SK-N-SH treated with all-trans-retinoic acid at 6 μM for 48 hours (cell line): ENCODE data around the gene ADGRB2.

Experiments used
- ATAC-seq: fragments of 200-7000 bp; cut with Tn5 transposase; 3 replicates; pipeline ENCODE4 v1.9.1; 2020; ENCODE audit warnings: mild to moderate bottlenecking, moderate library complexity
- ARNTL ChIP-seq: fragments of 450-650 bp; formaldehyde crosslinking; IDR thresholded peaks from 2 replicates; pipeline ENCODE4 v1.5.0; 2020; ENCODE audit warnings: low read depth, mild to moderate bottlenecking, moderate library complexity, borderline replicate concordance
- BACH2 ChIP-seq: fragments of 250-450 bp; sonication (Bioruptor Pico); IDR thresholded peaks from 2 replicates; pipeline ENCODE4 v1.9.0; 2021; ENCODE audit warnings: mild to moderate bottlenecking, borderline replicate concordance
- CSDC2 ChIP-seq: fragments of 250-450 bp; sonication (Bioruptor Pico); IDR thresholded peaks from 2 replicates; pipeline ENCODE4 v1.5.0; 2020; ENCODE audit warnings: mild to moderate bottlenecking, moderate library complexity
- ESRRG ChIP-seq: fragments of 250-450 bp; sonication (Bioruptor Pico); IDR thresholded peaks from 2 replicates; pipeline ENCODE4 v1.6.1; 2021; ENCODE audit warnings: mild to moderate bottlenecking
- GLIS3 ChIP-seq: fragments of 250-450 bp; sonication (Bioruptor Pico); IDR thresholded peaks from 2 replicates; pipeline ENCODE4 v1.5.0; 2020; ENCODE audit warnings: mild to moderate bottlenecking, moderate library complexity
- ISL1 ChIP-seq: fragments of 250-450 bp; sonication (Bioruptor Pico); IDR thresholded peaks from 2 replicates; pipeline ENCODE4 v2.1.2; 2022; ENCODE audit warnings: mild to moderate bottlenecking, moderate library complexity
- OSR1 ChIP-seq: fragments of 250-450 bp; sonication (Bioruptor Pico); IDR thresholded peaks from 2 replicates; pipeline ENCODE4 v1.8.0; 2022; ENCODE audit warnings: moderate library complexity, mild to moderate bottlenecking, inconsistent platforms
- PPARA ChIP-seq: fragments of 250-450 bp; sonication (Bioruptor Pico); IDR thresholded peaks from 2 replicates; pipeline ENCODE4 v1.5.0; 2020; ENCODE audit warnings: mild to moderate bottlenecking, borderline replicate concordance
- RARB ChIP-seq: fragments of 250-450 bp; sonication (Bioruptor Pico); IDR thresholded peaks from 2 replicates; pipeline ENCODE4 v1.8.0; 2021; ENCODE audit warnings: mild to moderate bottlenecking, moderate library complexity
- SNAI2 ChIP-seq: fragments of 250-450 bp; sonication (Bioruptor Pico); IDR thresholded peaks from 2 replicates; pipeline ENCODE4 v1.5.0; 2020; ENCODE audit warnings: mild to moderate bottlenecking, moderate library complexity
- TCF4 ChIP-seq: fragments of 250-450 bp; sonication (Bioruptor Pico); IDR thresholded peaks from 2 replicates; pipeline ENCODE4 v1.8.0; 2021; ENCODE audit warnings: mild to moderate bottlenecking, moderate library complexity, borderline replicate concordance
- ZC3H10 ChIP-seq: fragments of 250-450 bp; sonication (Bioruptor Pico); IDR thresholded peaks from 2 replicates; pipeline ENCODE4 v1.5.1; 2021; ENCODE audit warnings: mild to moderate bottlenecking, moderate library complexity
- ZFP30 ChIP-seq: fragments of 450-650 bp; formaldehyde crosslinking; IDR thresholded peaks from 2 replicates; pipeline ENCODE4 v1.5.0; 2022; ENCODE audit warnings: mild to moderate bottlenecking, moderate library complexity
- ZNF565 ChIP-seq: fragments of 450-650 bp; formaldehyde crosslinking; conservative IDR thresholded peaks from 2 replicates; pipeline ENCODE4 v1.5.0; 2020; ENCODE audit warnings: low read depth, mild to moderate bottlenecking, moderate library complexity
- ZNF70 ChIP-seq: fragments of 450-650 bp; formaldehyde crosslinking; IDR thresholded peaks from 2 replicates; pipeline ENCODE4 v1.5.0; 2020; ENCODE audit warnings: mild to moderate bottlenecking, moderate library complexity
- ZNF8 ChIP-seq: fragments of 450-650 bp; formaldehyde crosslinking; IDR thresholded peaks from 2 replicates; pipeline ENCODE4 v1.5.0; 2020; ENCODE audit warnings: mild to moderate bottlenecking, moderate library complexity
- TF ChIP-seq, protein P1 (sequence below): fragments of 250-450 bp; sonication (Bioruptor Pico); IDR thresholded peaks from 2 replicates; pipeline ENCODE4 v1.5.0; 2020; ENCODE audit warnings: mild to moderate bottlenecking, moderate library complexity
- TF ChIP-seq, protein P2 (sequence below): fragments of 250-450 bp; sonication (Bioruptor Pico); IDR thresholded peaks from 2 replicates; pipeline ENCODE4 v1.5.1; 2020; ENCODE audit warnings: low read depth, mild to moderate bottlenecking, moderate library complexity
- TF ChIP-seq, protein P3 (sequence below): fragments of 250-450 bp; sonication (Bioruptor Pico); IDR thresholded peaks from 2 replicates; pipeline ENCODE4 v1.8.0; 2021; ENCODE audit warnings: low read depth, mild to moderate bottlenecking, moderate library complexity, borderline replicate concordance
- TF ChIP-seq, protein P4 (sequence below): fragments of 250-450 bp; sonication (Bioruptor Pico); IDR thresholded peaks from 2 replicates; pipeline ENCODE4 v1.8.0; 2020; ENCODE audit warnings: mild to moderate bottlenecking, moderate library complexity, borderline replicate concordance

Gene ADGRB2

DNA sequence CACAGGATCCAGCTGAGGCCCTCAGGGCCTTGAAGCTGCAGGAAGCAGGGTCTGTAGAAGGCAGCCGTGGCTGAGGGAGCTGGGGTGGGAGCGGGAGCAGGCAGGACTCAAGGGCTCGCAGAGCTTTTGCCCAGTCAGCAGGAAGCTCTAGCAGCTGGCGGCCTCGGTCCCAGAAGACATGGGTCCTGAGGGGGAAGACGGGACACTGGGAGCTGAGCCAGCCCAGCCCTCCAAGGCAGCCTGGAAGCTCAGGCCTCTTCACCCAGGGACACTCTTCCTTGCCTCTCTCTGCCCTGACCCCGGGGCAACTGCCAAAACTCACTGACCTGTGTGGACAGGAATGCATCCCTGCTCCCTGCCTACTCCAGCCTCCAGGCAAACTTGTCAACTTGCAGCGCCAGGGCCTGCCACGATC, 8.9 kb downstream of the ADGRB2 start (continued):
- TF ChIP-seq, protein P1, sequence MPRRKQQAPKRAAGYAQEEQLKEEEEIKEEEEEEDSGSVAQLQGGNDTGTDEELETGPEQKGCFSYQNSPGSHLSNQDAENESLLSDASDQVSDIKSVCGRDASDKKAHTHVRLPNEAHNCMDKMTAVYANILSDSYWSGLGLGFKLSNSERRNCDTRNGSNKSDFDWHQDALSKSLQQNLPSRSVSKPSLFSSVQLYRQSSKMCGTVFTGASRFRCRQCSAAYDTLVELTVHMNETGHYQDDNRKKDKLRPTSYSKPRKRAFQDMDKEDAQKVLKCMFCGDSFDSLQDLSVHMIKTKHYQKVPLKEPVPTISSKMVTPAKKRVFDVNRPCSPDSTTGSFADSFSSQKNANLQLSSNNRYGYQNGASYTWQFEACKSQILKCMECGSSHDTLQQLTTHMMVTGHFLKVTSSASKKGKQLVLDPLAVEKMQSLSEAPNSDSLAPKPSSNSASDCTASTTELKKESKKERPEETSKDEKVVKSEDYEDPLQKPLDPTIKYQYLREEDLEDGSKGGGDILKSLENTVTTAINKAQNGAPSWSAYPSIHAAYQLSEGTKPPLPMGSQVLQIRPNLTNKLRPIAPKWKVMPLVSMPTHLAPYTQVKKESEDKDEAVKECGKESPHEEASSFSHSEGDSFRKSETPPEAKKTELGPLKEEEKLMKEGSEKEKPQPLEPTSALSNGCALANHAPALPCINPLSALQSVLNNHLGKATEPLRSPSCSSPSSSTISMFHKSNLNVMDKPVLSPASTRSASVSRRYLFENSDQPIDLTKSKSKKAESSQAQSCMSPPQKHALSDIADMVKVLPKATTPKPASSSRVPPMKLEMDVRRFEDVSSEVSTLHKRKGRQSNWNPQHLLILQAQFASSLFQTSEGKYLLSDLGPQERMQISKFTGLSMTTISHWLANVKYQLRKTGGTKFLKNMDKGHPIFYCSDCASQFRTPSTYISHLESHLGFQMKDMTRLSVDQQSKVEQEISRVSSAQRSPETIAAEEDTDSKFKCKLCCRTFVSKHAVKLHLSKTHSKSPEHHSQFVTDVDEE (CRISPR knock-in tag), result no peak
- TF ChIP-seq TCF4 (CRISPR knock-in tag), result no peak
- no peak for TF ChIP-seq RARB
- TF ChIP-seq ZNF8 (CRISPR knock-in tag), result no peak
- TF ChIP-seq, protein P2, sequence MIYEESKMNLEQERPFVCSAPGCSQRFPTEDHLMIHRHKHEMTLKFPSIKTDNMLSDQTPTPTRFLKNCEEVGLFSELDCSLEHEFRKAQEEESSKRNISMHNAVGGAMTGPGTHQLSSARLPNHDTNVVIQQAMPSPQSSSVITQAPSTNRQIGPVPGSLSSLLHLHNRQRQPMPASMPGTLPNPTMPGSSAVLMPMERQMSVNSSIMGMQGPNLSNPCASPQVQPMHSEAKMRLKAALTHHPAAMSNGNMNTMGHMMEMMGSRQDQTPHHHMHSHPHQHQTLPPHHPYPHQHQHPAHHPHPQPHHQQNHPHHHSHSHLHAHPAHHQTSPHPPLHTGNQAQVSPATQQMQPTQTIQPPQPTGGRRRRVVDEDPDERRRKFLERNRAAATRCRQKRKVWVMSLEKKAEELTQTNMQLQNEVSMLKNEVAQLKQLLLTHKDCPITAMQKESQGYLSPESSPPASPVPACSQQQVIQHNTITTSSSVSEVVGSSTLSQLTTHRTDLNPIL (CRISPR knock-in tag), result no peak
- no peak for TF ChIP-seq SNAI2
- no peak for TF ChIP-seq BACH2 (CRISPR knock-in tag)
- TF ChIP-seq ZNF70 (CRISPR knock-in tag), result no peak
- TF ChIP-seq ISL1 (CRISPR knock-in tag), result no peak
- TF ChIP-seq PPARA (CRISPR knock-in tag), result no peak

DNA sequence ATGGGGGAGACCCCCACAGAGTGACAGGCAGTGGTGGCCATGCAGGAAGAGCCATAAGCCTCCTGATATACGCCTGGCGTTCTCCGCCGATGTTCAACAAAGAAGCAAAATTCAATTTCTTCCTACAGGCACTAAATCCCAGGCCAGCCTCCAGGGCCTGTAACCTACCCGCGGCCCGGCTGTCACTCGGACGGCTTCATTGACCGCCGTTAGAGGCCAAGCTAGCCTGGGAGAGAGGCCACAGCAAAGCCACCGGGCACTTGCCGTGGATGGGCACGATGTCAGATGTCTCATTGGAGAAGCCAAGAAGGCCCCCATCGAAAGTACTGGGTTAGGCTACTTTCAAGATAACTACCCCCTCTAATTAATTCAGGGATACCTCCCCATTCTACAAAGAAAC, 9.7 kb downstream of the ADGRB2 start:
- ATAC-seq, result no peak
- TF ChIP-seq SNAI2 (no peak), CSDC2 (CRISPR knock-in tag) (no peak), ZC3H10 (no peak), RARB (no peak), ZNF8 (CRISPR knock-in tag) (no peak), BACH2 (CRISPR knock-in tag) (no peak), OSR1 (CRISPR knock-in tag) (no peak), PPARA (CRISPR knock-in tag) (no peak), ZFP30 (CRISPR knock-in tag) (no peak)
- TF ChIP-seq, protein P3, sequence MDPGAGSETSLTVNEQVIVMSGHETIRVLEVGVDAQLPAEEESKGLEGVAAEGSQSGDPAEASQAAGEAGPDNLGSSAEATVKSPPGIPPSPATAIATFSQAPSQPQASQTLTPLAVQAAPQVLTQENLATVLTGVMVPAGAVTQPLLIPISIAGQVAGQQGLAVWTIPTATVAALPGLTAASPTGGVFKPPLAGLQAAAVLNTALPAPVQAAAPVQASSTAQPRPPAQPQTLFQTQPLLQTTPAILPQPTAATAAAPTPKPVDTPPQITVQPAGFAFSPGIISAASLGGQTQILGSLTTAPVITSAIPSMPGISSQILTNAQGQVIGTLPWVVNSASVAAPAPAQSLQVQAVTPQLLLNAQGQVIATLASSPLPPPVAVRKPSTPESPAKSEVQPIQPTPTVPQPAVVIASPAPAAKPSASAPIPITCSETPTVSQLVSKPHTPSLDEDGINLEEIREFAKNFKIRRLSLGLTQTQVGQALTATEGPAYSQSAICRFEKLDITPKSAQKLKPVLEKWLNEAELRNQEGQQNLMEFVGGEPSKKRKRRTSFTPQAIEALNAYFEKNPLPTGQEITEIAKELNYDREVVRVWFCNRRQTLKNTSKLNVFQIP, result no peak
- TF ChIP-seq, protein P1 (CRISPR knock-in tag), result no peak
- TF ChIP-seq, protein P4, sequence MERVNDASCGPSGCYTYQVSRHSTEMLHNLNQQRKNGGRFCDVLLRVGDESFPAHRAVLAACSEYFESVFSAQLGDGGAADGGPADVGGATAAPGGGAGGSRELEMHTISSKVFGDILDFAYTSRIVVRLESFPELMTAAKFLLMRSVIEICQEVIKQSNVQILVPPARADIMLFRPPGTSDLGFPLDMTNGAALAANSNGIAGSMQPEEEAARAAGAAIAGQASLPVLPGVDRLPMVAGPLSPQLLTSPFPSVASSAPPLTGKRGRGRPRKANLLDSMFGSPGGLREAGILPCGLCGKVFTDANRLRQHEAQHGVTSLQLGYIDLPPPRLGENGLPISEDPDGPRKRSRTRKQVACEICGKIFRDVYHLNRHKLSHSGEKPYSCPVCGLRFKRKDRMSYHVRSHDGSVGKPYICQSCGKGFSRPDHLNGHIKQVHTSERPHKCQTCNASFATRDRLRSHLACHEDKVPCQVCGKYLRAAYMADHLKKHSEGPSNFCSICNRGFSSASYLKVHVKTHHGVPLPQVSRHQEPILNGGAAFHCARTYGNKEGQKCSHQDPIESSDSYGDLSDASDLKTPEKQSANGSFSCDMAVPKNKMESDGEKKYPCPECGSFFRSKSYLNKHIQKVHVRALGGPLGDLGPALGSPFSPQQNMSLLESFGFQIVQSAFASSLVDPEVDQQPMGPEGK (CRISPR knock-in tag), result no peak
- TF ChIP-seq, all 23 proteins: peak for 0

DNA sequence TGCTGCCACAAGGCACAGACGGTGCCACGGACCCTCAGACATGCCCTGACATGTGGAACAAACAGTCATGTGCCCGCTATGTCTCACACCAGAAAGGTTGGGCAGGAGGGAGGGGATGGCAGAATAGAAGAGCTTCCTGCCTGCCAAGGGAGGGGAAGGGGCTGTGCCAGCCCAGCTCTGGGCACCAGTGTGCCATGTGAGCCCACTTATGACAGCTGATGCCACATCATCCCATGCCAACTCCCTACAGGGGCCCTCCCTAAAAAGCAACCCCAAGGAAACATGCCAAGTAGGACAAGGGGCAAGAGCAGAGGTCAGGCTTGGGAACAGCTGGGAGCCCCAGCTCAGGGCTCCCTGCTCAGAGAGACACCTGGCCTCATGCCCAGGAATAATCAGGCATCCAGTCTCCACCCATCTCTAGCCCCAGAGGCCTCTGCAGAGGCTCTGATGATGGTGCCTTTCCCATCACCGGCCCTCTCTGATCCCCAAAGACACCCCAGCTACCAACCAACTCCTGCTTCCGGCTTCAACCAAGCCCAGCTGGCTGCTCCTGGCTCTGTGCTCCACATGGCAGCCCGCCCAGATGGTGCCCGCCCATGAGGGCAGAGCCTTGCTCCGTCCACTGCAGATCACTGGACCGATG, 10.3 kb downstream of the ADGRB2 start:
- peak; percentile 42 for ATAC-seq
- TF ChIP-seq OSR1 (CRISPR knock-in tag) (no peak), CSDC2 (CRISPR knock-in tag) (no peak), ZNF8 (CRISPR knock-in tag) (no peak), GLIS3 (CRISPR knock-in tag) (no peak), ESRRG (no peak), ZNF565 (CRISPR knock-in tag) (no peak), ZC3H10 (no peak), ZNF70 (CRISPR knock-in tag) (no peak), ZFP30 (CRISPR knock-in tag) (no peak), PPARA (CRISPR knock-in tag) (no peak), ISL1 (CRISPR knock-in tag) (no peak), ARNTL (CRISPR knock-in tag) (no peak), TCF4 (CRISPR knock-in tag) (no peak), SNAI2 (no peak)
- TF ChIP-seq, protein P1 (CRISPR knock-in tag), result no peak
